Stomach smooth muscle (tissue), 2 donors: ENCODE measurements around the gene ARMC8.

Source experiments
- H3K27ac ChIP-seq: one replicate; pipeline ENCODE4 v1.7.0; 2013; ENCODE audit warnings: mild to moderate bottlenecking, low read length, inconsistent platforms
- H3K27me3 ChIP-seq, 2 donors: one replicate each; pipeline ENCODE4 v1.7.0; 2013; ENCODE audit warnings: low read length in 2 of 2; ENCODE audit not compliant: insufficient read depth in 2 of 2, control insufficient read depth in 1 of 2
- H3K36me3 ChIP-seq, 2 donors: one replicate each; pipeline ENCODE4 v1.7.0; 2013; ENCODE audit warnings: low read length in 2 of 2; ENCODE audit not compliant: control insufficient read depth in 2 of 2, insufficient read depth in 2 of 2
- H3K4me1 ChIP-seq: one replicate; pipeline ENCODE4 v1.7.0; 2013; ENCODE audit warnings: low read length; ENCODE audit not compliant: control insufficient read depth, insufficient read depth
- H3K4me3 ChIP-seq, 2 donors: one replicate each; pipeline ENCODE4 v1.7.0; 2013; ENCODE audit warnings: low read length in 2 of 2
- H3K9ac ChIP-seq, 2 donors: one replicate each; pipeline ENCODE4 v1.7.0; 2013; ENCODE audit warnings: low read length in 2 of 2, mild to moderate bottlenecking in 1 of 2
- H3K9me3 ChIP-seq, 2 donors: one replicate each; pipeline ENCODE4 v1.7.0; 2013; ENCODE audit warnings: low read length in 2 of 2; ENCODE audit not compliant: control insufficient read depth in 2 of 2
- donor health status: healthy.
- donor health status: Pancreatic carcinoma.

Gene ARMC8

GRCh38 chr3:138174421-138175131 is 12.5 kb upstream of the ARMC8 start, which contains the start of gene DBR1:
TSS of gene DBR1 (minus strand) at chr3:138174921. CDS start at chr3:138174795, 126 bp downstream.
- Histone ChIP-seq H3K27ac (peak within 1 kb of the TSS; percentile 58), H3K9me3 (no peaks in the 10 kb centered on the region), H3K9ac (peak within 1 kb of the TSS; percentile 61 to 91), H3K4me3 (peak within 1 kb of the TSS; percentile 74 to 93), H3K4me1 (peaks cover 11% of the 10 kb centered on the region), H3K36me3 (peaks cover 0 to 4% of the 10 kb centered on the region in 2 donors), H3K27me3 (no peaks in the 10 kb centered on the region)

DNA sequence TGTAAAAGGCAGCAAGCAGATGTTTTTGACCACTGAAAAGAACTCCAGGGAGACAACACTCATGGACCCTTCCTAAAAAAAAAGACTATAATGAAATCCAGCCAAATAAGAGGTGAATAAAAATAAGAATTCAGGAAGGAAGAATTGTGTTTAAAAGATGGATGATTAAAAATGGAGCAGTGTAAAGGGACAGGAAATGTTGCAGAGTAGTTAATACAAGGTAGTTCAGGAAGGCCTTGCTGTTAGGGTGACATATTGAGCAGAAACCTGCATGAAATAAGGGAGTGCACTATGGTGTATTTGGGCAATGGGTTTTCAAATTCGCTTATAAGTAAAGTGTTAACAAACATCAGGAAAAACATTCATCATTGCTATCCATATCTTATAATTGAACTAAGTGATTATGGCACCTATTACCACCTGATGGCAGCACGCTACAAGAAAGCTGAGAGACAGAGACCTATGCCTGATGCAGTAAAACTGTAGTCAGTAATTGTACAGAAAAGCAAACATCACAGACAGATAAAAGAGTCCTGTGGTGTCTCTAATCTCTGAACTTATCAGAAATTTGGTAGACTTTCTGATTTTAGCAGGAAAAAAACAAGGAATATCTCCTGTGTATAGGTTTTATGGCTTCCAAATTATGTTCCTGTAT is 6.6 kb upstream of the ARMC8 start:
- Histone ChIP-seq H3K4me1 (no peaks in the 10 kb centered on the region), H3K27me3 (peaks cover 0 to 7% of the 10 kb centered on the region in 2 donors), H3K36me3 (no peaks in the 10 kb centered on the region), H3K4me3 (no peak overlapping the region), H3K27ac (no peak overlapping the region), H3K9ac (no peak overlapping the region), H3K9me3 (no peaks in the 10 kb centered on the region)

- no peak overlapping the region for H3K9ac ChIP-seq
- no peak overlapping the region for H3K4me3 ChIP-seq
- H3K27me3 ChIP-seq: peaks cover 0 to 7% of the 10 kb centered on the region in 2 donors
- no peaks in the 10 kb centered on the region for H3K9me3 ChIP-seq
- no peaks in the 10 kb centered on the region for H3K36me3 ChIP-seq
- peaks cover 12% of the 10 kb centered on the region for H3K4me1 ChIP-seq
- H3K27ac ChIP-seq: no peak overlapping the region
Measured at GRCh38 chr3:138184994-138185393, 2.1 kb upstream of the ARMC8 start.

GRCh38 chr3:138186221-138186620 is 880 bp upstream of the ARMC8 start:
- no peaks in the 10 kb centered on the region for H3K36me3 ChIP-seq
- no peak overlapping the region for H3K27ac ChIP-seq
- peaks cover 12% of the 10 kb centered on the region for H3K4me1 ChIP-seq
- H3K9ac ChIP-seq: peak overlapping the region in 1 of 2 donors; percentile 90
- H3K27me3 ChIP-seq: peaks cover 0 to 7% of the 10 kb centered on the region in 2 donors
- H3K4me3 ChIP-seq: peak overlapping the region; percentile 94 to 99
- no peaks in the 10 kb centered on the region for H3K9me3 ChIP-seq

- Histone ChIP-seq H3K9me3 (no peaks in the 10 kb centered on the region), H3K27me3 (peaks cover 0 to 7% of the 10 kb centered on the region in 2 donors), H3K36me3 (peaks cover 0 to 3% of the 10 kb centered on the region in 2 donors), H3K4me3 (peak overlapping the region; percentile 94 to 99), H3K4me1 (peaks cover 12% of the 10 kb centered on the region), H3K27ac (peak overlapping the region; percentile 97), H3K9ac (peak overlapping the region; percentile 90 to 99)
Measured at GRCh38 chr3:138186803-138187295, 252 bp upstream of the ARMC8 start.

GRCh38 chr3:138188013-138188730 is 1.1 kb downstream of the ARMC8 start:
- H3K4me1 ChIP-seq: peaks cover 12% of the 10 kb centered on the region
- H3K9me3 ChIP-seq: no peaks in the 10 kb centered on the region
- H3K4me3 ChIP-seq: peak overlapping the region; percentile 94 to 99
- peaks cover 0 to 3% of the 10 kb centered on the region in 2 donors for H3K36me3 ChIP-seq
- H3K27ac ChIP-seq: peak overlapping the region; percentile 97
- peaks cover 0 to 7% of the 10 kb centered on the region in 2 donors for H3K27me3 ChIP-seq
- H3K9ac ChIP-seq: peak overlapping the region; percentile 90 to 99

DNA sequence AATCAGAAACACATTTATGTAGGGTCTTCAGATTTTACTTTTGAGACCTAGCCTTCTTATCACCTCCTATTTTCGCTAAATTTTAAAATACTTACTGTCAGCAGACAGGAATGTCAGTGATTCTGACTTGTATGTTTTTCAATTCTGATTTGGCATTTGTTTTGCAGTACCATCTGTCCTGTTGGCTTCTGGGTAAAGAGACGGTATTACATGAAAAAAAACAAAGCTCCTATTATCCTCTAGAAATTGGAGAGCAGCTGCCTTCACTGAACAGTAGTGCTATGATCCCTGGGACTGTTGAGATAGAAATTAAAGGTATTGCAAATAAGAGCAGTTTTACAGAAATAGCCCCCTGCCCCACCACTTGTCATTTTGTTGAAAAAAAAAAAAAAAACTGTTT is 8.4 kb downstream of the ARMC8 start:
- Histone ChIP-seq H3K27me3 (no peaks in the 10 kb centered on the region), H3K4me1 (no peaks in the 10 kb centered on the region), H3K27ac (no peak overlapping the region), H3K9me3 (no peaks in the 10 kb centered on the region), H3K9ac (no peak overlapping the region), H3K36me3 (peaks cover 0 to 3% of the 10 kb centered on the region in 2 donors), H3K4me3 (no peak overlapping the region)

DNA sequence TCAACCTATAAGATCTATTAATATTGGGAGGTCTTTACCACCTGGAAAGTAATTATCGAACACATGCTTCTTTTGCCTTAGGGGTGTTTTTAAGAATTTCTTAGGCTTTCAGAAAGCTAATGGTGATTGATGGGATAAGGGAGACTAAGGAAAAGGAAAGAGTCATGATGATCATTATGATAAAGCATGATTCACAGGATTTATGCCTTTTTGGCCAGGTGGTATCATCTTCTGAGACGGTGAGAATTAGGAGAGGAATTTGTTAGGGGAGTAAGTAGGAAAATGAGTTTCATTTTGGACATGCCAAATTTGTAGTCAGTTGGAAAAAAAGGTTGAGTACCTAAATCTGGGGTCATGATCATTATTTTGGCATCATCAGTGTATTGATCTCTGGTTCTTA is 8.9 kb downstream of the ARMC8 start:
- Histone ChIP-seq H3K27me3 (no peaks in the 10 kb centered on the region), H3K4me3 (no peak overlapping the region), H3K9ac (no peak overlapping the region), H3K9me3 (no peaks in the 10 kb centered on the region), H3K4me1 (no peaks in the 10 kb centered on the region), H3K36me3 (peaks cover 0 to 3% of the 10 kb centered on the region in 2 donors), H3K27ac (no peak overlapping the region)

DNA sequence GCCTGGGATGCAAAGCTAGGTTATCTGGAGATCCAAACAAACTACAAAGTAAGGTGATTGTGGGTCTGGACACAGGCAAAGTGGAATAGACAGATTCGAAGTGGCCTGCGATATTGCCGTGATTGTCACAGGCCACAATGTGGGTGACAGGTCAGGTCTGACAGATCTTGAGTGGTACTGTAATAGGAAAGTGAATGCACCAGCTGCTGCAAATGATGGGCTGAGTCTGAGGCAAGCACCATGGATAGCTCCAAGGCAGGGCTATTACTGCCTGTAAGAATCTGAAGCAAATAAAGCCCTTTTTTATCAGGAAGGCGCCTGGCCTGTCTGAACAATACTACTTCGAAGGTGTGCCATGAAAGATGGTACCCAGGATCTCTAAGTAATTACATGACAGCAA is 10.0 kb downstream of the ARMC8 start:
- Histone ChIP-seq H3K27me3 (no peaks in the 10 kb centered on the region), H3K27ac (no peak overlapping the region), H3K36me3 (no peaks in the 10 kb centered on the region), H3K4me1 (no peaks in the 10 kb centered on the region), H3K9ac (no peak overlapping the region), H3K9me3 (no peaks in the 10 kb centered on the region), H3K4me3 (no peak overlapping the region)

DNA sequence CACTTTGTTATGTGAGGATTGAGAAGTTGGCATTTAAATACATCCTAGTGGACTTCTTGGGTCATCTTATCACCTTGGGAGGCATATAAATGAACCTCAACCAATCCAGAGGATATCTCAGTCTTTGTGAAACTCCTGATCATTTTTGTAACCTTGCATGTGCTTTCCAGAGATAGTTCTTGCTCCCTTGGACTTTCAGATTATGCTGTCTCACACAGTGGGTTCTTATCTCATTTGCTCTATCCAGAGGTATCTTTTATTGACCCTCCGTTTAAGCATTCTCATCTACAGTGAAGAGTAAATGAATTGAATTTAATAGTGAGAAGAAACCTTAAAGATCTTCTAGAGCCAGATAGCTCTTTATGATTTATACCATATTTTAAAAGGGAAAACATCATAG is 10.4 kb downstream of the ARMC8 start:
- Histone ChIP-seq H3K9ac (no peak overlapping the region), H3K4me1 (no peaks in the 10 kb centered on the region), H3K27ac (no peak overlapping the region), H3K27me3 (no peaks in the 10 kb centered on the region), H3K4me3 (no peak overlapping the region), H3K9me3 (no peaks in the 10 kb centered on the region), H3K36me3 (no peaks in the 10 kb centered on the region)
